Stimulated activated naive CD4-positive, alpha-beta T cell treated with Interleukin-2 at 50 U/mL for 16 hours (primary cell): Measurements from ENCODE around the gene MCC.

Experiments
- DNase-seq: peaks from one replicate; lab custom pipeline; 2025; lab: John Stamatoyannopoulos, UW

MCC gene

GRCh38 chr5:113142186-113142585, 346.1 kb downstream of the MCC start:
- DNase-seq: no peak

GRCh38 chr5:113140837-113141671, 347.2 kb downstream of the MCC start:
- no peak for DNase-seq

DNA sequence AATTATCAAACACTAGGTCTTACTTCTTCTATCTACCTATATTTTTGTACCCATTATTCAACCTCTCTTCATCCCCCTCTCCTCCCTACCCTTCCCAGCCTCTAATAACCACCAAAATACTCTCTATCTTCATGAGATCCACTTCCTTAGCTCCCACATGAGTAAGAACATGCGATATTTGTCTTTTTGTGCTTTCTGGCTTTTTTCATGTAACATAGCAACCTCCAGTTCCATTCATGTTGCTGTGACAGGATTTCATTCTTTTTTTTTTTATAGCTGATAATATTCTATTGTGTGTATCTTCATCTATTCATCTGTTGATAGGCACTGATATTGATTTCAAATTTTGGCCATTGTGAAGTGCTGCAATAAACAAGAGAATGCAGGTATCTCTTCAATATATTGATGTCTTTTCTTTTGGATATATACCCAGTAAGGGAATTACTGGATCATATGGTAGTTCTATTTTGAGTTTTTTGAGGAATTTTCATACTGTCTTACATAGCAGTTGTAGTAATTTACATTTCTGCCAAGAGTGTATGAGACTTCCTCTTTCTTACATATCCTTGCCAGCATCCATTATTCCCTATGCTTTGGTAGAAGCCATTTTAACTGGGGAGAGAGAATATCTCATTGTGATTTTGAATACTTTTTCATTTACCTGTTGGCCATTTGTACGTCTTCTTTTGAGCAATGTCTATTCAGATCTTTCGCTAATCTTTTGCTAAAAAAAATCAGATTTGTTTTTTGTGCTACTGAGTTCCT, 354.9 kb downstream of the MCC start:
- DNase-seq: no peak

DNA sequence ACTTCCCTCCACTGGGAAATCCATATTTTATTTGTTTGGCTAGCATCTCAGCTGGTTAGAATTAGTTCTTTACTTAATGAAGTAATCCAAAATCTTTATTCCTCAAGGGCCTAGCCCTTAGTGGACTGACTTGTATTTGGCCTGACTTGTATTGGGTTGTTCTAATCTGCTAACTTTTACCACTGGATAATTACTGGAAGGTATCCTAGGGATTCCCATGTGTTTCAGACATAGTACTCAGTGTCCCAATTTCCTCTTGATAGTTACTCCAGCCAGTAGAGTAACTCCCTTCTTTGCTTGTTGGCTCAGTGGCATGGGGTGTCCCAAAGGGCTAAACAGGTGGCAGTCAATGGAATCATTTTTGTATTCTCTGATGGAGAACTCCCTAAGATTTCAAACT, 355.7 kb downstream of the MCC start:
- no peak for DNase-seq

- no peak for DNase-seq
Measured at GRCh38 chr5:113128641-113129330, 359.5 kb downstream of the MCC start.

- DNase-seq: no peak
Measured at GRCh38 chr5:113128082-113128481, 360.2 kb downstream of the MCC start.

DNA sequence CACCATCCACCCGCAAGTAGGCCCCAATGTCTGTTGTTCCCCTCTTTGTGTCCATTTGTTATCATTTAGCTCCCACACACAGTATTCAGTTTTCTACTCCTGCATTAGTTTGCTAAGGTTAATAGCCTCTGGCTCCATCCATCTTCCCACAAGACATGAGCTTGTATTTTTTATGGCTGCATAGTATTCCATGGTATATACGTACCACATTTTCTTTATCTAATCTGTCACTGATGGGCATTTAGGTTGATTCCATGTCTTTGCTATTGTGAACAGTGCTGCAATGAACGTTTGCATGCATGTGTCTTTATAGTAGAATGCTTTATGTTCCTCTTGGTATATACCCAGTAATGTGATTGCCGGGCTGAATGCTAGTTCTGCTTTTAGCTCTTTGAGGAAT, 361.2 kb downstream of the MCC start:
- DNase-seq: no peak

- no peak for DNase-seq
Measured at GRCh38 chr5:113125371-113125770, 362.9 kb downstream of the MCC start.

DNA sequence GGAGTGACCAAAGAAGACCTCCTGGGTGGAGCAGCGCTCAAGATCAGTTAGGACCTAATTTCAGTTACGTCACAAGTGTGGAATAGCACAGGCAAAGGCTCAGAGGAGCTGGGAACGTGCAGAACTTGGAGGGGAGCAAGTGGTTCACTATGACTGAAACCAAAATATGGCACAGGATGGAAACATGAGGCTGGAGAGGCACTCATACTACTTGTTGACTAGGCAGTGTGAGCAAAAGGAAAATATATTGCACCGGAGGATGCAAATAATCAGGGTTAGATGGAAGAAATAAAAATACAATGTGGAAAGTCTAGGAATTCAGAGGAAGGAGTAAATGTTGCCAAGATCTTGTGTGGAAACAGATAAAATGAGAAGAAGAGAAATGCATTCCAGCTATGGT, 363.3 kb downstream of the MCC start:
- DNase-seq: no peak

DNA sequence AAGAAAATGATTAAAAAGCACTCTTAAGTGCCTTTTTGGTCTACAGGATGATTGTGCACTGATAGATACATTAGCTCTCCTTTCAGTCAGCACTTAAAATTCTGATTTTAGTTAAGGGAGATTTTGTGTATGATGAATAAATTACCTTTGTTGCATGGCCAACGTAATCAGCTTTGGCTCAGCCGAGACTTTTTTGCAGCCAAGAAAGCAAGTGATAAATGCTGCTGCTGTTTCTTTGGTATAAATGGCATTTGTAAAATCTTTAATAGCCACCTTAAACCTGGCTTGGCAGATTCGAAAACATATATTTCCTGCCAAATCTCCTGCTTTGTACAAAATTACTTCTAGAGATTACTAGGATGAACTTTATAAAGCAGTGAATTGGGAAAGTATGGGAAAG, 364.0 kb downstream of the MCC start:
- no peak for DNase-seq

GRCh38 chr5:113123618-113124017, 364.6 kb downstream of the MCC start:
- no peak for DNase-seq

DNA sequence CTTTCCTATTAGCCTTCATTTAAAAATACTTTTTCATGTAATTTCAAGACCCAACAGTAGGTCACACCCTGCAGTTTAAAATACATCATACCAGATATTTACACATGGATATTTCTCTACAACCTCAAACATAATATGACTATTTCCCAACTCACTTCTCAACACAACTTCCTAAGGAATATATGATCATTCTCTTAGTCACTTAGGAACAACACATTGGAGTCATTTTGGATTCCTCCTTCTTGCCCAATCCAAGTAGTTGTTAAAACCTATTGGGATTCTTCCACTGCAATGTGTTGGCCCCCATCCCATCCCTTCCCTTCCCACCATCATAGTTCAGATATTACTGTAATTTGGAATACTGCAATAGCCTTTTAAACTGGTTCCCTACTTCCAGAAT, 366.2 kb downstream of the MCC start:
- no peak for DNase-seq

- no peak for DNase-seq
Measured at GRCh38 chr5:113119246-113119924, 368.9 kb downstream of the MCC start.

DNA sequence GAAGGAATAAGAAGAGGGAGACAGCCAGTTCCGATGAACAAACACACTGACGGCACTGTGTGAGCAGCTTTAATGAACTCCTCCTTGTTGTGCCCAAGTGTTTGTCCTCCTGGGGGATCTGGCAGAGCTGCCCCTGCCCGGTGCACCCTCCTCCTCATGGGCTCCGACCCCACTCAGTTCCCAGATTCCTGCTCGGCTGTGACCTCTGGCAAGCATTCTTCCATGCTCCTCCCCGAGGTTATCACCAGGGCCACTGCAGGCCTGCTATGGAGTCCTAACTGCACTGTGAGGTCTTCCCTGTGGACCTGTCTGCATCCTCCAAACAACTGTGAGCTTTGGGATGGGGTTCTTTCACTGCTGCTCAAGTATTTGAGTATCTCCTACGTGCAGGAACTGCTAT, 369.5 kb downstream of the MCC start:
- no peak for DNase-seq

GRCh38 chr5:113118298-113118697, 370.0 kb downstream of the MCC start:
- DNase-seq: no peak

DNA sequence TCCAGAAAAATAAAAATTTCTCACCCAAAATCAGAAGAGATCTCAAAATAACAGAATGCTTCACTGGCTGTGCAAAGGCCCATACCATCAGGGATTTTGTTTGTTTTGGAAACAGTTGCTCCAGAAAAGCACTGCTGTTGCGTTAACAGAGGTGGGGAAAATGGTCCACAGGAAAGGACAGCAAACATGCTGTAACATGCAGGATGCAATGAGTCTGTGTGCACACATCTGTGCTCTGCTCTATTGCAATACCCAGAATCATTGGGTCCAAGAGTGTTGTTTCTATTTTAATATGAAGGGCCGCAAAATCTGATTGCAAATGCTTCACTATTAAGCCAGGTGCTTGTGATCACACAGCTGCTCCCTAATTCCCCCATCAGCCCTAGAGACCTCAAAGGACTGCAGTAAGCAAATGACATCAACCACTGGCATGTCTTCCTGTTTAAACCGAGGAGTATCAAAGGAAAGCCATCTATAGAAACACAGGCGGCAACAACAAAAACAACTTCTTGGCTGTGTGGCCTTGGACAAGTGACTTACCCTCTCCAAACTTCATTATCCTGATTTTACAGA, 370.6 kb downstream of the MCC start:
- DNase-seq: no peak

- no peak for DNase-seq
Measured at GRCh38 chr5:113115956-113116355, 372.3 kb downstream of the MCC start.

- DNase-seq: no peak
Measured at GRCh38 chr5:113115061-113115460, 373.2 kb downstream of the MCC start.

GRCh38 chr5:113114559-113114958, 373.7 kb downstream of the MCC start:
- DNase-seq: no peak

GRCh38 chr5:113112435-113112834, 375.8 kb downstream of the MCC start:
- no peak for DNase-seq

GRCh38 chr5:113110117-113110516, 378.1 kb downstream of the MCC start:
- no peak for DNase-seq

GRCh38 chr5:113109344-113109743, 378.9 kb downstream of the MCC start:
- DNase-seq: no peak
